Measurements from ENCODE around the gene HCFC2.

The HCFC2 gene

GRCh38 chr12:104049903-104050356 is 14.4 kb upstream of the HCFC2 start, which contains the start of gene GLT8D2:
GLT8D2 (minus strand) TSS chr12:104050187; CDS start chr12:104019648, 30,539 bp downstream.
- peak within 1 kb of the TSS; percentile 45 for H3K4me3 ChIP-seq (ENCODE audit: low read length)
- no peak for TF ChIP-seq CTCF (IDR thresholded peaks at IDR 0.05; ENCODE audit: insufficient read depth, low read depth, low read length, missing control alignments)
- peak; percentile 52 for DNase-seq (ENCODE audit: low read depth)

GRCh38 chr12:104050436-104050835 is 13.9 kb upstream of the HCFC2 start:
- peak overlapping the region; percentile 45 for H3K4me3 ChIP-seq (ENCODE audit: low read length)
- TF ChIP-seq CTCF (IDR thresholded peaks at IDR 0.05; ENCODE audit: insufficient read depth, low read depth, low read length, missing control alignments) = no peak
- DNase-seq (ENCODE audit: low read depth) = no peak

GRCh38 chr12:104054681-104055346 is 9.5 kb upstream of the HCFC2 start:
- no peak overlapping the region for H3K4me3 ChIP-seq (ENCODE audit: low read length)
- no peak for TF ChIP-seq CTCF (IDR thresholded peaks at IDR 0.05; ENCODE audit: insufficient read depth, low read depth, low read length, missing control alignments)
- no peak for DNase-seq (ENCODE audit: low read depth)

GRCh38 chr12:104055686-104056388 is 8.5 kb upstream of the HCFC2 start:
- H3K4me3 ChIP-seq (ENCODE audit: low read length) = no peak overlapping the region
- no peak for DNase-seq (ENCODE audit: low read depth)
- no peak for TF ChIP-seq CTCF (IDR thresholded peaks at IDR 0.05; ENCODE audit: insufficient read depth, low read depth, low read length, missing control alignments)

GRCh38 chr12:104056419-104056972 is 7.8 kb upstream of the HCFC2 start:
- H3K4me3 ChIP-seq (ENCODE audit: low read length) = no peak overlapping the region
- TF ChIP-seq CTCF (IDR thresholded peaks at IDR 0.05; ENCODE audit: insufficient read depth, low read depth, low read length, missing control alignments) = no peak
- DNase-seq (ENCODE audit: low read depth) = no peak

- peak; percentile 76 for TF ChIP-seq CTCF (IDR thresholded peaks at IDR 0.05; ENCODE audit: insufficient read depth, low read depth, low read length, missing control alignments)
- peak; percentile 42 for DNase-seq (ENCODE audit: low read depth)
- H3K4me3 ChIP-seq (ENCODE audit: low read length) = no peak overlapping the region
Observed at GRCh38 chr12:104057771-104058197, 6.5 kb upstream of the HCFC2 start.
